ENCODE data around the gene DDX56. TPM values are rescaled to one million over a fixed set of nuclear protein-coding genes. Genes with fewer than 3 reads are reported as not detected.

DDX56 gene
- total RNA-seq, 1 donor from 2014 or later: 71.6 TPM

DNA sequence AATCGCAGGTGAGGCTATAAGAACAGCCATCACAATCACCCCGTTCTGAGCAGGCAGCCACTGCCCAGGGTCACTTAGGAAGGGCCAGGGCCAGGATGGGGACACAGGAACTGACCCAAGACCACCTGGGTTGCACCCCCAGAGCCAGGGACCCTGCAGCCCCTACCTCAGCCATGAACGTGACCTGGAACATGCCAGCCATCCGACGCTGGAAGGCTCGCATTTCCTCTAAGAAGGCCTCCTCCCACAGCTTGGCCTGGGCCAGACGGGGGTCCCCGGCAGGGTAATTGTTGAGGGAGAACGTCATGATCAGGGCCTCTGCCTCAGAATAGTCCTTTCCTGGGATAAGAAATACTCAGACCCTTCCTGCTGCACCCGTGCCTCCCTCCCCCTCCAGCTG is 37.6 kb downstream of the DDX56 start:
- no peaks in the 10 kb centered on the region for H3K36me3 Mint-ChIP-seq (ENCODE audit: low read depth, unreplicated experiment)
- H3K27me3 Mint-ChIP-seq (ENCODE audit: unreplicated experiment): peaks cover 14% of the 10 kb centered on the region

GRCh38 chr7:44535348-44536064 is 38.2 kb downstream of the DDX56 start:
- no peak for DNase-seq (ENCODE audit: low spot score)
- Mint-ChIP-seq H3K27me3 (ENCODE audit: unreplicated experiment) (peaks cover 17% of the 10 kb centered on the region), H3K4me3 (ENCODE audit: unreplicated experiment) (no peak overlapping the region), H3K36me3 (ENCODE audit: low read depth, unreplicated experiment) (no peaks in the 10 kb centered on the region), H3K4me1 (ENCODE audit: unreplicated experiment) (no peaks in the 10 kb centered on the region), H3K27ac (ENCODE audit: unreplicated experiment) (no peak overlapping the region), H3K9me3 (ENCODE audit: unreplicated experiment) (no peaks in the 10 kb centered on the region)
- no peak for TF ChIP-seq CTCF (IDR thresholded peaks at IDR 0.05; ENCODE audit: unreplicated experiment)

More for the DNA sequence above, 37.6 kb downstream of the DDX56 start:
- no peaks in the 10 kb centered on the region for H3K9me3 Mint-ChIP-seq (ENCODE audit: unreplicated experiment)
- H3K27ac Mint-ChIP-seq (ENCODE audit: unreplicated experiment): no peak overlapping the region
- no peaks in the 10 kb centered on the region for H3K4me1 Mint-ChIP-seq (ENCODE audit: unreplicated experiment)
- no peak for TF ChIP-seq CTCF (IDR thresholded peaks at IDR 0.05; ENCODE audit: unreplicated experiment)
- H3K4me3 Mint-ChIP-seq (ENCODE audit: unreplicated experiment): no peak overlapping the region
- DNase-seq (ENCODE audit: low spot score): no peak

DNA sequence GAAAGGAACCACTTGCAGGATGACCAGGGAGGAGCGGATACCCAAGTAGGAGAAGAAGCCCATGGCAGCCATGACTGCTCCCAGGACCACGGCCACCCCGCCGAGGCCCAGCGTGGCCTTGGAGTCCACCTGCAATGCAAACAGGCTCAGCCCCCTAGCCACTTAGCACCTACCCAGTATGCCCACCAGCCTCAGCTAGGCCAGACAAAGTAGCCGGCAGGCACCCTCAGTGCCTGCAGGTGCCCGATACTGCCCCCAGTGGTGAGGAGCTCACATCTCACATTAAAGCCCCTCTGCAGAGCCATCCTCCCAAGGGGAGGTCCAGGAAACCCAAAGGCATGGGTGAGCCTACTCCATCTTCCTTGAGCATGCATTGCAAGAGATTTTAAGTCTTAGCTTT is 39.2 kb downstream of the DDX56 start:
- peak; percentile 73 for DNase-seq (ENCODE audit: low spot score)
- H3K27me3 Mint-ChIP-seq (ENCODE audit: unreplicated experiment): peaks cover 16% of the 10 kb centered on the region
- peak; percentile 70 for TF ChIP-seq CTCF (IDR thresholded peaks at IDR 0.05; ENCODE audit: unreplicated experiment)
- no peaks in the 10 kb centered on the region for H3K4me1 Mint-ChIP-seq (ENCODE audit: unreplicated experiment)
- no peak overlapping the region for H3K4me3 Mint-ChIP-seq (ENCODE audit: unreplicated experiment)
- H3K36me3 Mint-ChIP-seq (ENCODE audit: low read depth, unreplicated experiment): no peaks in the 10 kb centered on the region
- H3K9me3 Mint-ChIP-seq (ENCODE audit: unreplicated experiment): no peaks in the 10 kb centered on the region
- H3K27ac Mint-ChIP-seq (ENCODE audit: unreplicated experiment): no peak overlapping the region

- H3K9me3 Mint-ChIP-seq (ENCODE audit: unreplicated experiment): no peaks in the 10 kb centered on the region
- H3K4me3 Mint-ChIP-seq (ENCODE audit: unreplicated experiment): no peak overlapping the region
- no peak for DNase-seq (ENCODE audit: low spot score)
- no peaks in the 10 kb centered on the region for H3K36me3 Mint-ChIP-seq (ENCODE audit: low read depth, unreplicated experiment)
- no peak overlapping the region for H3K27ac Mint-ChIP-seq (ENCODE audit: unreplicated experiment)
- H3K4me1 Mint-ChIP-seq (ENCODE audit: unreplicated experiment): no peaks in the 10 kb centered on the region
- no peak for TF ChIP-seq CTCF (IDR thresholded peaks at IDR 0.05; ENCODE audit: unreplicated experiment)
- peaks cover 16% of the 10 kb centered on the region for H3K27me3 Mint-ChIP-seq (ENCODE audit: unreplicated experiment)
Measured at GRCh38 chr7:44534087-44534486, 39.6 kb downstream of the DDX56 start.

GRCh38 chr7:44533301-44534055 is 40.2 kb downstream of the DDX56 start:
- no peaks in the 10 kb centered on the region for H3K4me1 Mint-ChIP-seq (ENCODE audit: unreplicated experiment)
- no peaks in the 10 kb centered on the region for H3K9me3 Mint-ChIP-seq (ENCODE audit: unreplicated experiment)
- no peak for DNase-seq (ENCODE audit: low spot score)
- TF ChIP-seq CTCF (IDR thresholded peaks at IDR 0.05; ENCODE audit: unreplicated experiment): no peak
- no peak overlapping the region for H3K4me3 Mint-ChIP-seq (ENCODE audit: unreplicated experiment)
- no peaks in the 10 kb centered on the region for H3K36me3 Mint-ChIP-seq (ENCODE audit: low read depth, unreplicated experiment)
- H3K27ac Mint-ChIP-seq (ENCODE audit: unreplicated experiment): no peak overlapping the region
- peaks cover 16% of the 10 kb centered on the region for H3K27me3 Mint-ChIP-seq (ENCODE audit: unreplicated experiment)

All from endothelial cell (in vitro differentiated cells).